GM13976 (cell line): ENCODE measurements around the gene MND1.

Experiments
- DNase-seq: peaks from one replicate; pipeline ENCODE4 v3.0.0; 2012; ENCODE audit warnings: low spot score
- CTCF ChIP-seq: IDR thresholded peaks from 2 replicates; pipeline ENCODE4 v1.5.1; 2012; ENCODE audit warnings: borderline replicate concordance, mild to moderate bottlenecking; ENCODE audit not compliant: insufficient read depth; ENCODE audit errors: extremely low read depth, missing control alignments, control extremely low read depth
- in situ Hi-C: fragments of 300-500 bp; cut with MboI; formaldehyde crosslinking; loops from one replicate; pipeline ENCODE4 v1.12.0; 2022; ENCODE audit warnings: low sequenced_read_pairs, mixed read lengths, inconsistent platforms; ENCODE audit not compliant: unreplicated experiment

The MND1 gene

GRCh38 chr4:153318696-153319320 is 25.7 kb upstream of the MND1 start:
- peak; percentile 69 for DNase-seq
- peak; percentile 41 for TF ChIP-seq CTCF
- in situ Hi-C loops: loop anchor here (5.0 kb wide), 1 partner anchor 162 kb away; no protein-coding TSS in a partner anchor

GRCh38 chr4:153322791-153323190 is 21.7 kb upstream of the MND1 start:
- in situ Hi-C loops: no loop called here
- no peak for DNase-seq
- TF ChIP-seq CTCF: no peak

- DNase-seq: no peak
- in situ Hi-C loops: no loop called here
- no peak for TF ChIP-seq CTCF
Observed at GRCh38 chr4:153324046-153324445, 20.4 kb upstream of the MND1 start.

- in situ Hi-C loops: no loop called here
- DNase-seq: no peak
Observed at GRCh38 chr4:153325558-153325957, 18.9 kb upstream of the MND1 start.

GRCh38 chr4:153326513-153326912 is 18.0 kb upstream of the MND1 start:
- no peak for DNase-seq
- in situ Hi-C loops: no loop called here

More at GRCh38 chr4:153325558-153325957, 18.9 kb upstream of the MND1 start:
- TF ChIP-seq CTCF: no peak

GRCh38 chr4:153327247-153327646 is 17.2 kb upstream of the MND1 start:
- DNase-seq: no peak
- no peak for TF ChIP-seq CTCF
- in situ Hi-C loops: no loop called here

More at GRCh38 chr4:153326513-153326912, 18.0 kb upstream of the MND1 start:
- TF ChIP-seq CTCF: no peak

- TF ChIP-seq CTCF: no peak
- in situ Hi-C loops: no loop called here
- no peak for DNase-seq
Observed at GRCh38 chr4:153332936-153333335, 11.6 kb upstream of the MND1 start.
